ENCODE data around the gene ALG12.

Gene ALG12

DNA sequence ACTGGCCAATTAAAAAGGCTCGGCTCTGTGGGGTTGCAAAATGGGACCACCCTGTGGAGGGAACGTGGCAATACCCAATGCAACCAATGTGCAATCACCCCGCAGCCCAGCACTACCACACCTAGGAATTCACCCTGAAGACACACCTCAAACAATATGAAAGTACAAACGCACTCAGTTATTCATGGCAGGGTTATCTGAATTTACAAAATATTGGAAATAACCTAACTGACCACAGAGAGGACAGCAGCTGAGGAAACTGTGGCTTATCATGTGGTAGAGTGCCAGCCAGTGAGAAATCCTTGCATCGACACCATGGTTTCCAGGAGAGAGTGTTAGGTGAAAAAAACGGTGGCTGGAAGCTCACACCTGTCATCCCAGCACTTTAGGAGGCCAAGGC, 18.7 kb downstream of the ALG12 start:
- FAIRE-seq (no peak), DNase-seq (ENCODE audit: extremely low spot score, insufficient read length, low read depth) (no peak)

DNA sequence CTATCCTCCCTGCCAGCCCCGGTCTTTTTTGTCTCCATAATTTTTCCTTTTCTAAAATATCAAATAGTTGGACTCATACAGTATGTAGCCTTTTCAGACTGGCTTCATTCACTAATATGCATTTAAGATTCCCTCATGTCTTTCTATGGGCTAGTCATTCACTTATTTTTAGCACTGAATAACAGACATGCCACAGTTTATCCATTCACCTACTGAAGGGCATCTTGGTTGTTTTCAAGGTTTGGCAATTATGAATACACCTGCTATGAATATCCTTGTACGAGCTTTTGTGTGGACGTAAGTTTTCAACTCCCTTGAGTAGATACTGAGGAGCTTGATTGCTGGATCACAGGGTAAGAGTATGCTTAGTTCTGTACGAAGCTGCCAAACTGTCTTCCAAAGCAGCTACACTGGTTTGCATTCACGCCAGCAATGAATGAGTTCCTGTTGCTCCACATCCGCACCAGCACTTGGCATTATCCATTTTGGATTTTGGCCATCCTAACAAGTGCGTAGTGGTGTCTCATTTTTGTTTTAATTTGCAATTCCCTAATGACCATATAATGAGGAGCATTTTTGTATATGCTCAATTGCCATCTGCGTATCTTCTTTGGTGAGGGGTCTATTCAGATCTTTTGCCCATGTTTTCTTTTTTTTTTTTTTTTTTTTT, 21.1 kb downstream of the ALG12 start:
- FAIRE-seq, result no peak
- no peak for DNase-seq (ENCODE audit: extremely low spot score, insufficient read length, low read depth)

DNA sequence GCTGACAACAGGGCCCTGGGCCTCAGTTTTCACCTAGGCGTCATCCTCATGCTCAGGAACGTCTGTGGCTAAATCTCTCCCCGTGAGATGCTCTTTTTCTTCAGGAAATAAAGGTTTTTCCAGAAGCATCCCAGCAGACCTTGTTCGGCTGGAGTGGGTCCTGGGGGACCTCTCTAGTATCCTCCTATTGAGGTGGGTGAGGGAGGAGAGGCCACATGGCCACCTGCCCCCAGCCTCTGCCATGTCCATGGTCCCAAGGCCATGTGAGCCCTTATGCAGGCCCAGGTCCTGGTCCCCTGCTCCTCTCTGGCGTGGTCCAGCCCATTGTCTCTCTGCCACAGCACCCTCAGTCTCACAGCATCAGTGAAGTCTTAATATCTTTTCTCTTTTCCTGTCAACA, 22.0 kb downstream of the ALG12 start:
- no peak for FAIRE-seq
- no peak for DNase-seq (ENCODE audit: extremely low spot score, insufficient read length, low read depth)

DNA sequence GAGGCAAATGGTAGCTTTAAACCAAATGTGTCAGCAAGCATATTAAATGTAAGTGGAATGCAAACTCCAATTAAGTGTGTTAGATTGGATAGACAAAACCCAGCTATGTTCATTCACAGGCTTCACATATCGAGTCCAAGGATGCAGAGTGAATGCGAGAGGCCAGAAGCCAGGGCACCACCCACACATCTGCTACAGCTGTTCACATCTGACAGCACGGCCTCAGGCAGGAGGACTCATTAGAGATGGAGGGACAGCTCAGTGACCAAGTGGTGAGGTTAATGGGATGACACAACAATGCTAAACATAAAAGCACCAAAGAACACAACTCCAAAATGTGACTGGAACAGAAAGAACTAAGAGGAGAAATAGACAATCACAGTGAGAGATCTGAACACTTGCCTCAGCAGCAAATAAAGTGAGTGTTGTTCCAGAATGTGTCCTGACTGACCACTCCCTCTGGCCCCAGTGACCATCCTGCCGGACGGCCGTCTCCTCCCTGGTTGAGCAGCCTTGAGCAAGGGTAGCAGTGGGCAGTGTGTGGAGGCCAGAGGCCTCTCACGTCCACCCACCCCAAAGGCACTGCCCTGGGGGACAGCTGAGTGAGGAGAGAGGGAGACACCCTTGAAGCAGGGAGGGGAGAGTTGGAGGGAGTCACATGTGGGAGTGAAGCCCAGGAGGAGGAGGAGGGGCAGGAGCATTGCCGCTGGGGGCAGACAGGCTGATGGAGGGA, 23.8 kb downstream of the ALG12 start:
- FAIRE-seq (no peak), DNase-seq (ENCODE audit: extremely low spot score, insufficient read length, low read depth) (no peak)

DNA sequence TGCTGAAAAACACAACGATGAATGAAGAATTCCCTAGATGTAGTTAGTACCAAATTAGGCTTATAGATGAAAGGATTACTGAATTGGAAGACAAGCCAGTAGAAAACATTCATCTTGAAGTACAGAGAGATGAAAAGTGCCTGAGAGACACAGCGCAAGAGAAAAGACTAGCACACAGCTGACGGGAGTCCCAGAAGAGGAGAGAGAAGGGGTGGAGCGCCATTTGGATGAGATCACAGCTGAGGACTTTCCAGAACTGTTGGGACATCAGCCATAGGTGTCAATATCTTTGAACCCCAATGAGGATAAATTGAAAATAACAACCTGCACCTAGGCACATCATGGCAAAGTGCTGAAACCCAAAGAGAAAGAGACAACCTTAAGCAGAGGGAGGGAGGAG, 25.2 kb downstream of the ALG12 start:
- FAIRE-seq (no peak), DNase-seq (ENCODE audit: extremely low spot score, insufficient read length, low read depth) (no peak)

DNA sequence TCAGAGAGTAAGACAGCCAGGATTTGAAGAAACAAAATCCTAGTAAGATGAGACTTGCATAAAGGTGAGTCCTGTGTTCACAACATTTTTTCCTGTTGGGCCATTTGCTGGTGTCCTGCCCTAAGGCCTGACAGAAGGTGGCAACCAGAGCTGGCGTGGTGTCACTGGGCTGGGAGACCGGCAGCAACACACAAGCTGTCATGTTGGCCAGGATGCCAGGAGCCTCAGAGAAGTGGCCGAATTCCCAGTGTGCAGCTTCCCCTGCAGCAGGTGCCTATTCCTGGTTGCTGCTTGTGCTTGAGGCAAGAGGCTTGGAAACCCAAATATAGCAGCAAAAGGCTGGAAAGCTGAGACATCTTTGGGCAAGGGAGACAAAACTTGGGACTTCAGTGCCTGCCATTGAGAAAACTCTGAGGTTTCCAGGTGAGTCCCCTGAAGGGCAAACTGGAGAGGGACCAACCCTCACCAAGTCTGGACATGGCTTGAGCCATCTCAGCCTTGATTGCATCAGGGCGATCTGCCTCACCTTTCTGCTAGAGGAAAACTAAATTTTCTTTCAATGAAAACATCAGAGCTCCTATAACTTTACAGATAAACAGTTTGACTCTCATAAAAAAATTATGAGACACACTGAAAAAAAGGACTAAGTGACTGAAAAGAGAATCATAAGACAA, 25.9 kb downstream of the ALG12 start:
- no peak for FAIRE-seq
- DNase-seq (ENCODE audit: extremely low spot score, insufficient read length, low read depth), result no peak

DNA sequence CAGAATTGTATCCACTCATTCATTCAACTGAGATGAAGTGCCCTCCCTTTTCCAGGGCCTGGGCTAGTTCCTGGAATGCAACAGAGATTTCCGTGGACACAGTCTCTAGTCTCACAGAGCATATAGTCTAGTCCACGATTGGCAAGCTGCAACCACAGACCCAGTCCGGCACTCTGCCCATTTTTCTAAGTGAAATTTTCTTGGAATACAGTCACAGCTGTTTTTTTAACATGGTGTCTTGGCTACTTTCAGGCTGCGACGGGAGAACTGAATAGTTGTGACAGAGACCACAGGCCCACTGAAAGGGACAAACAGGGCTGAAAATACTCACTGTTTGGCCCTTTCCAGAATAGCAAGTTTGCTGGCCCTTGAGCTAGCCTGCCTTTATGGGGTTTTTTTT, 29.2 kb downstream of the ALG12 start:
- DNase-seq (ENCODE audit: extremely low spot score, insufficient read length, low read depth), result no peak
- no peak for FAIRE-seq

DNA sequence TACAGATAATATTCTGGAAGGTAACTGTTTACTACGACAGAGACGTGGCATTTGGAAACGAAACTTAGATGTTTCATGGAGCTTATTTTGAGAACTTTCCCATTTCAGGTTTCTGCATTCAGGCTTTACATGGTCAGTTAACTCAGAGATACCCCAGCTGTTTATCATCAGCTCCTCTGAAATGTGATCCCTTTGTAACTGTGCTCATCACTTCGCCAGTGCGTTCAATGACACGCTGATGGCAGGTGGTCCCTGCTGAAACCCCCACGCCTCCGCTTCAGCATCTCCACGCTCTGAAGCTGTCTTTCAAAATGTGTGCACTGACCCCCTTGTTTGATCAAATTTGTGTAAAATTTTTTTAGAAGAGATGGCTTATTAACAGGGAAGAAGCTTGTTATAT, 30.5 kb downstream of the ALG12 start:
- FAIRE-seq (no peak), DNase-seq (ENCODE audit: extremely low spot score, insufficient read length, low read depth) (no peak)

DNA sequence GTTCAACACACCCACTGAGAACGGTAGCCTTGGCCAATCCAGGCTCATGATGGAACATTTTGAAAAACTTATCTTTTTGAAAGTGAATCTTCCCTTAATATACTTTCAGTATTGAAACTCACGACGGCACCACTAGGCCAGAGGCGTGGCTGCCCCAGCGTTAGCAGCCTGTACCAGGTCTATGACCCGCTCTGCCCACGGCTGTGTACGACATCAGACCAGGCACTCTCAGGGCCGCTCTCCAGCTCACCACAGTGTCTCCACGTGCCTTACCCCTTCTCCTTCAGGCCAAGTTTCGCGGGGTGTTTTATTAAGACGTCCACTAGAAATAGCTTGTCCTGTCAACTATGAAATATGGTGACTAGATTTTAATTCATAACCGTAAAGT, 31.2 kb downstream of the ALG12 start:
- DNase-seq (ENCODE audit: extremely low spot score, insufficient read length, low read depth), result no peak

DNA sequence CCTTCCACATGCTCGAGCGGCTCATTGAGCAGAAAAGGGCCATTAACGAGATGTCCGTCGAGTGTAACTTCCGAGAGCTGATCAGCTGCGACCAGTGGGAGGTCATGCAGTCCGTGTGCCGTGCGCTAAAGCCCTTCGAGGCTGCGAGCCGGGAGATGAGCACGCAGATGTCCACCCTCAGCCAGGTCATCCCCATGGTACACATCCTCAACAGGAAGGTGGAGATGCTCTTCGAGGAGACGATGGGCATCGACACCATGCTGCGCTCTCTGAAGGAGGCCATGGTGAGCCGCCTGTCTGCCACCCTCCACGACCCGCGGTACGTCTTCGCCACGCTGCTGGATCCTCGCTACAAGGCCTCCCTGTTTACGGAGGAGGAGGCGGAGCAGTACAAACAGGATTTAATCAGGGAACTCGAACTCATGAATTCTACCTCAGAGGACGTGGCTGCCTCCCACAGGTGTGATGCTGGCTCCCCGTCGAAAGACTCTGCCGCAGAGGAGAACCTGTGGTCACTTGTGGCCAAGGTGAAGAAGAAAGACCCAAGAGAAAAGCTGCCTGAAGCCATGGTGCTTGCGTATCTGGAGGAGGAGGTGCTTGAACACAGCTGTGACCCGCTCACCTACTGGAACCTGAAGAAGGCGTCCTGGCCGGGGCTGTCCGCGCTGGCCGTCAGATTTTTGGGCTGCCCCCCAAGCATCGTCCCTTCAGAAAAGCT, 31.7 kb downstream of the ALG12 start:
- FAIRE-seq, result no peak
- DNase-seq (ENCODE audit: extremely low spot score, insufficient read length, low read depth), result no peak

More for the DNA sequence above, 31.2 kb downstream of the ALG12 start:
- FAIRE-seq, result no peak

DNA sequence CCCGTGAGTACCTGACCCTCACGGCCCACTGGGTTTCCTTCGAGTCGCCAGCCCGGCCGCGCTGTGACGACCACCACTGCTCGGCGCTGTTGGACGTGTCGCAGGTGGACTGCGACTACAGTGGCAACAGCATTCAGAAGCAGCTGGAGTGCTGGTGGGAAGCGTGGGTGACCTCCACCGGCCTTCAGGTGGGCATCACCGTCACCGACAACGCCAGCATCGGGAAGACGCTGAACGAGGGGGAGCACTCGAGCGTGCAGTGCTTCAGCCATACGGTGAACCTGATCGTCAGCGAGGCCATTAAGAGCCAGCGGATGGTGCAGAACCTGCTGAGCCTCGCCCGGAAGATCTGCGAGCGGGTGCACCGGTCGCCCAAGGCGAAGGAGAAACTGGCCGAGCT, 32.4 kb downstream of the ALG12 start:
- no peak for FAIRE-seq
- DNase-seq (ENCODE audit: extremely low spot score, insufficient read length, low read depth), result no peak

DNA sequence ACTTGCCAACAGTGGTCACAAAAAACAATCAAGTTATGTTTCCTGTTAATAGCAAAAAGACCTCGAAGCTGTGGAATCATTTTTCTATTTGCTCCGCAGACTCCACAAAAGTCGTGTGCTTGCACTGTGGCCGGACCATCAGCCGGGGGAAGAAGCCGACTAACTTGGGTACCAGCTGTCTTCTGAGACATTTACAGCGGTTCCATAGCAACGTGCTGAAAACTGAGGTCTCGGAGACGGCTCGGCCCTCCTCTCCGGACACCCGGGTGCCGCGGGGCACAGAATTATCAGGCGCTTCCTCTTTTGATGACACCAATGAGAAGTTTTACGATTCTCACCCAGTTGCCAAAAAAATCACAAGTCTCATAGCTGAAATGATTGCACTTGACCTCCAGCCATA, 33.0 kb downstream of the ALG12 start:
- DNase-seq (ENCODE audit: extremely low spot score, insufficient read length, low read depth) (no peak), FAIRE-seq (no peak)

DNA sequence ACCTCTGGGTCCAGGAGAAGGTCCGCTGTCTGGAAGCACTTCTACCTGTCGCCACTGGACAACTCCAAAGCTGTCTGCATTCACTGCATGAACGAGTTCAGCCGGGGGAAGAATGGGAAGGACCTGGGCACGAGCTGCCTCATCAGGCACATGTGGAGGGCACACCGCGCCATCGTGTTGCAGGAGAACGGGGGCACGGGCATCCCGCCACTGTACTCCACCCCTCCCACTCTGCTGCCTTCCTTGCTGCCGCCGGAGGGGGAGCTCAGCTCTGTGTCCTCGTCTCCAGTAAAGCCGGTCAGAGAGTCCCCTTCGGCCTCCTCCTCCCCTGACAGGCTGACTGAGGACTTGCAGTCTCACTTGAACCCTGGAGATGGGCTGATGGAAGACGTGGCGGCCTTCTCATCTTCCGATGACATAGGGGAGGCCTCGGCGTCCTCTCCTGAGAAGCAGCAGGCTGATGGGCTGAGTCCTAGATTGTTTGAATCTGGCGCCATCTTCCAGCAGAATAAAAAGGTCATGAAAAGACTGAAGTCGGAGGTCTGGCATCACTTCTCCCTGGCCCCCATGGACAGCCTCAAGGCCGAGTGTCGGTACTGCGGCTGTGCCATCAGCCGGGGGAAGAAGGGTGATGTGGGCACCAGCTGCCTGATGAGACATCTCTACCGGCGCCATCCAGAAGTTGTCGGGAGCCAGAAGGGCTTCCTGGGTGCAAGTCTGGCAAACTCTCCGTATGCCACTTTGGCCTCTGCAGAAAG, 33.6 kb downstream of the ALG12 start:
- DNase-seq (ENCODE audit: extremely low spot score, insufficient read length, low read depth), result no peak
- no peak for FAIRE-seq

DNA sequence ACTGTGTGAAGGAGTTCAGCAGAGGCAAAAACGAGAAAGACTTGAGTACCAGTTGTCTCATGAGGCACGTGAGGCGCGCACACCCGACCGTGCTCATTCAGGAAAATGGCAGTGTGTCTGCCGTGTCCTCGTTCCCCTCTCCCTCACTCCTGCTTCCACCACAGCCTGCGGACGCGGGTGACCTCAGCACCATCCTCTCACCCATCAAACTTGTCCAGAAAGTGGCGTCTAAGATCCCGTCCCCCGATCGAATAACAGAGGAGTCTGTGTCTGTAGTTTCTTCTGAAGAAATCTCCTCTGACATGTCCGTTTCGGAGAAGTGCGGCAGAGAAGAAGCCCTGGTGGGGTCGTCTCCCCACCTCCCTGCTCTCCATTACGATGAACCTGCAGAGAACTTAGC, 34.2 kb downstream of the ALG12 start:
- DNase-seq (ENCODE audit: extremely low spot score, insufficient read length, low read depth) (no peak), FAIRE-seq (no peak)

DNA sequence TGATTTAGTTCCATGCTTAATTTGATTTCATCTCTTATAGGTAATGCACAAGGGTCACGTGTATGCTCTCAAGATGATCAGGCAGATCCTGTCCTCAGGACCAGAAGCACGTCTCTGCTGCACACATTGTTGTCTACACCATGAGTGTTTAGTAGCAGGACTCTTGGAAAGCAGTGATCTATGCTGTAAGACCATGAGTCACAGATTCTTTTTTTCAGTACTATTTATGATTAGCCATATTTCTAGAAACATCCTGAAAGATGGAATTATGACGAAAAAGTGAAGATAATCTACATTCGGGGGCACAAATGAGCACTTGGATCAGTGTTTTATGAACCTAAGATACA, 35.0 kb downstream of the ALG12 start:
- FAIRE-seq (no peak), DNase-seq (ENCODE audit: extremely low spot score, insufficient read length, low read depth) (no peak)

DNA sequence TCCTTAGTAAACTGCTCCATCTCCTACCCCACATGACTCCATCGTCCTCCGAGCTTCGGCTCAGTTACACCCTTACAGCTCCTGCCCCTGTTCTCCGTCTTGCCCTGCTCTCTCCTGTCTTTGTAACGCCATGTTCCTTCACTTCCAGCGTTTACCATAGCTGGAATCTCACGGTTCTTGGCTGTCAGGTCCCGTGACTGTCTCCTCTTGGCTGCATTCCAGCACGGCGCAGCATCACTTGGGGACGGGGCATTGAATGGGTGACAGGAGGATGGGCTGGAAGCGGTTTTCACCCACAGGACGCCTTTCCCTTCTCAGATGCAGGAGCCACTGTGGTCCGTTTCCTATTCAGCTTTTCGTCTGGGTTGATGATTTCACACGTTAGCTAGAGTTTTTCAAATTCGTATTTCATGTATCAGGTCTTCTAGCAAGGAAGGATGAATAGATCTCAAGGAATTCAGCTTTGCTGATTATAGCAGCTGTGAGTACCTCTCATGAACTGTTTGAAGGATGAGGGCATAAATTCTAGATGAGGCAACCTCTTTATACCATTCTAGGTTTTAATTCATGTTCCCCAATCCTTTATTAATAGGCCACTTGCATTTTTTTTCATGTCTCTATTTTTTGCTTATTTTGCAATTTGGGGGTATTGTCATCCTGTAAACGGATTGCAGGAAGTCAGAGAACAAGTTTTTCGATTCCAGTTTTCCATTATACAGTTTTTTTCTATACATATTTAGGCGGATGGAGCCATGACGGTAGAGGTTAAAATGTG, 35.5 kb downstream of the ALG12 start:
- DNase-seq (ENCODE audit: extremely low spot score, insufficient read length, low read depth) (no peak), FAIRE-seq (no peak)

DNA sequence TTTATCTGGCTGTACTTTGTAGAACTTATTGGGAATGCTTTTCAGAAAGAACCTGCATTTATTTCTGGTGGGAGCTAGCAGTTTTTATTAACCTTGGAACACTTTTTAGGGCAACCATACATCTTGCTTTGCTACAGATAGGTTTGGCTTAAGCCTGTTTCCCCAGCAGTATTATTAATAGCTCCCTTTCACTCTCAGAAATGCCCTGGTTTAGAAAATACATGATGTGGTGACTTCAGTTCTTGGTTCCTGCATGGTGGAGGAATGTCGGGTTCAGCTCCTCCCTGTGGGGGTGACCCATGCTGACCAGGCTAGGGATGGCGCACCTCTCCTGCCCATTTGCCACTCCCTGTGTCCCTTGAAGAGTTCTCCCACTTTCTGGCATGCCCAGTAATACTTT, 36.4 kb downstream of the ALG12 start:
- peak; percentile 68 for FAIRE-seq

DNA sequence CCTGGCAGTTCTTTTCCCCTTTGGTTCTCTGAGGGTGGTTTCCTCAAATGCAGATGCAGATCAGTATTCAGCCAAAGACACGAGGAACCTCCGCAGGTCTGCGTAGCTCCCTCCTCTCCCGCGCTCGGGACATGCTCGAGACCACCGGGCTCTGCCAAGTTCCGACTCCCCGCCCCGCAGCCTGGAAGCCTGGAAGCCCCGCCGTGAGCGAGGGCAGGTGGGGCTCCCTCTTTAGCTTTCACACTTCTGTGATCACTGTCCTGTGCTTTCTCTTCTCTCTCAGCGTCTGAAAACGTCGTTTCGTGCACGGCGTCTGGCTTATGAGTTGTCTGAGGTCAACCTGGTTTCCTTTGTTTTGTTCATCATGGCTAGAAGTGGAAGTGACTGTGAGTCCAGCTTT, 38.0 kb downstream of the ALG12 start:
- DNase-seq (ENCODE audit: extremely low spot score, insufficient read length, low read depth) (no peak), FAIRE-seq (peak; percentile 70)

More for the DNA sequence above, 36.4 kb downstream of the ALG12 start:
- no peak for DNase-seq (ENCODE audit: extremely low spot score, insufficient read length, low read depth)

DNA sequence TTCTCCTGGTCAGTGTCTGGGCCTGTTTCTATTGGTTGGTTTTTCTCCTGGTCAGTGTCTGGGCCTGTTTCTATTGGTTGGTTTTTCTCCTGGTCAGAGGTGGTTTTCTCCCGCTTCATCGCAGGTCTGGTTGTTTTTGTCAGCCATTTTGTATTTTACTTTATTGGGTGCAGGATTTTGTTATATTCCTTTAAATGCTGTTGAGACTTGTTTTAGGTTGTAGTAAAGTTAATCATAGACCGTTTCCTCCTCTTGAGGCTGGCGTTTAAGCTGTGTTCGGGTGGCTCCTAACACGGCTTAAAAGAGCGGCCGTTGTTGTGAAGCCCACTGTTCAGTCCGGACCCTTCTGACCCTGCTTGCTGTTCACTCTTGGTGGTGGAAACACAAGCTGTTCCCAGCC, 38.4 kb downstream of the ALG12 start:
- DNase-seq (ENCODE audit: extremely low spot score, insufficient read length, low read depth), result no peak
- FAIRE-seq, result no peak

Data from GM18507 (cell line).